ENCODE results near the gene TSHZ1.

Gene TSHZ1

DNA sequence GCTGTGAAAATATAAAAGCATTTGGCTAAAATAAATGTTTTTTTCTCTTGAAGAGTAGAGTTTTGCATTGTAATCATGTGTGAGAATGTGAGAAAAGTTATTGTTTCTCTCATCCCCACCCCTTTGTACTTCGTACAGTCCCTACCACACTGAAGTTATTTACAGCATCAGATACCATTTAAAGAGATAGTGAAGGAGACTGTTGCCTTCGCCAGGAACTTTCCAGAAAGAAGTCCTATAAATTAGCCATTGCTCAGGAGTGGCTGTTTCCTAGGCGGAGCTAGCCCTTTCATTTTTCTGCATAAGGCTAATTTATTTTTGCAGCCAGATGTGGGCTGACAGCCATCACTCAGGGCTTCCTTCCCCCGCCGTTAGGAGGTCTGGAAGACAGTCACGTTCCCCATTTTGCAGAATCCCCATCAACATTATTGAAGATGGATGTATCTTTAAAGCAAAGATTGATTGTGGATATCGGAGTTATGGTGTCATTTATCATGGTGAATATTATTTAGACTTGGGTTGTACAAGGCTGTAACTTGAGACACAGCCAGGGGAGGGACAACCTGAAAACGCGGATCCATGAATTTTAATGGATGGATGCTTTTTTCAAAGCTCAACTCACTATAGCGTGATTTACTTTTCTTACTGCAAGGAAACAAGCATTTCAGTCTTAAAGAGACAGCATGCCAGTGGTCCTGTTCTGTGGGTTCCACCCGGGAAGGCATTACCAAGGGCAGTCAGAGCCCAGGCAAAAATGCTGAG, 17.1 kb downstream of the TSHZ1 start:
- Histone ChIP-seq H3K4me3 (no peak overlapping the region), H3K27me3 (no peaks in the 10 kb centered on the region), H4K20me1 (peaks cover 70% of the 10 kb centered on the region), H3K36me3 (peaks cover 39% of the 10 kb centered on the region), H3K9me3 (peaks cover 3% of the 10 kb centered on the region; the same call in 1 of the 2 replicates), H3K27ac (no peak overlapping the region), H3K4me1 (peaks cover 41% of the 10 kb centered on the region), H3K4me2 (peak overlapping the region; percentile 71), H3K9ac (no peak overlapping the region)
- TF ChIP-seq Cebpa-rat (IDR thresholded peaks at IDR 0.05), result no peak

DNA sequence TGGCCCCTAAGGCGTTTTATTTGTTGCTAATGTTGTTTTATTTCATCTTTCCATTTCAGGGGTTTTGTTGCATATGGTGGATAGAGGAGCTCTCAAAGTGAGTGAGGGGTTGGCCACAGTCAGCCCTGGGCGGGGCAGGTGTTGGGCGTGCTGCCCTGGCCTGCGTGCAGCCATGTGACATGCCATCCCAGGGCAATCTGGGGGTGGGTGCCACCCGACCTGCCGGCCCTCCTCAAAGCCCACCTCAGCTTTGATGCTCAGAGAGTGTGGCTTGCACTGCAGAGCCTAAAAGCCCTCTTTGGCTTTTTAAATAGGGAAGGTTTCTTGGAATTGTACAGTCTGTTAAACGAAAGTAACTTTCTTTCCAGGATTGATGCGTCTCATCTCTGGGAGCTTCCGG, 18.4 kb downstream of the TSHZ1 start:
- Histone ChIP-seq H3K36me3 (peaks cover 39% of the 10 kb centered on the region), H4K20me1 (peaks cover 70% of the 10 kb centered on the region), H3K4me1 (peaks cover 33% of the 10 kb centered on the region), H3K9me3 (peaks cover 3% of the 10 kb centered on the region; the same call in 1 of the 2 replicates), H3K4me2 (no peak overlapping the region), H3K9ac (no peak overlapping the region), H3K27me3 (no peaks in the 10 kb centered on the region), H3K4me3 (no peak overlapping the region), H3K27ac (no peak overlapping the region)
- TF ChIP-seq Cebpa-rat (IDR thresholded peaks at IDR 0.05), result no peak

DNA sequence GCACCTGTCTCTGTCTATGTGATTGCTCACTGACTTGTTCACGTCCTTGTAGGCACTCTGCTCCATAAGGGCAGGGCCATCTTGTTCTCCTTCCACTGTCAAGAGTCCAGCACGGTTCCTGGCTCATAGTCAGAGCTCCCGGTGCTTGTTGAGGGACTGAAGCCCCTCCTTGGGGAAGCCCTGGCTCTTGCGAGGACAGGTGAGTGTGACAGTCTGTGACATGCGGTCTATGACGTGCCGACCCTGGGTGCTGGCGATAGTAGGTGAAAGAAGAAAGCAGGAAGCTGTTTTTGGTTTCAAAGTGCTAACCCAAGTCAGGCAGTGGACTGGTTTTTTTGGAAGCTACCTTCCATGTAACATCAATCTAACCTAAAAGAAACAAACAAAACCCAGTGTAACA, 18.8 kb downstream of the TSHZ1 start:
- peaks cover 75% of the 10 kb centered on the region for H4K20me1 ChIP-seq

DNA sequence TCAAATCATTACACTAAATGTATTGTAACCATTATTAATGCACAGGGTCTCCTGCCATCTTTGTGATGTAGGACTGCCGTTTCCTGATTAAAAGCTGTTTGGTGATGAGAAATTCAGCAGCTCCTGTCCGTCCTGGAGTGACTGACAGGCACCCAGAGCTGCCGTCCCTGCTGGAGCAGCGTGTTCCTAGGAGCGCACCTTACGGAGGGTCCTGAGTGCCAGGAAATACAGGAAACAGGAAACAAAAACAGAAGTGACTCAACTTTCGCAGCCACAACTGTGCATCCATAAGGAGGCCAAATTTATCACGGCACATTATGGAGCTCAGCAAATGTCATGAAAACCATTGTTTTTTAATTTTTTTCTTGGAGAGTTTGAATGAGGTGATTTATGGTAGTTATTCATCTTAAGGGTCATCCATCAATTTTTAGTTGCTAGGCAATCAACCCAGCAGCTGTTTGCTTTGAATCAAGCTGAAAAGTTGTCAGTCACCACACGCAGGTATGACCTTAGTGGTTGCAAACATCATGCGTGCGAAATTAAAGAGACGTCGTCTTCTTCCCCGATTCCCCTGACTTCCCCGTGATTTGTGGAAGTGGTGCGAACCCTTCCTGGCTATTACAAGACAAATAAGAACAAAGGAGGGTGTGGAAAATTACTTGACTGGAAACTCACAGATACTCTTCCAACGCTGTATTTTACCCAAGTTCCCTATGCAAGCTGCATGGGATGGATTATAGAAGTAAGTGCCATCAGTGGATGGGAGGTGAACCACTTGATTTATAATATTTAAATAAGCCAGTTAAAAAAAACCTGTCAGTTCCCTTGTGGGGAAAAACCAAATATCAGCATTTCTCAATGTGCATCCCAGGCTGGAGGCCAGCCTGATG, 19.8 kb downstream of the TSHZ1 start:
- peaks cover 39% of the 10 kb centered on the region for H3K36me3 ChIP-seq
- H3K9ac ChIP-seq, result no peak overlapping the region
- TF ChIP-seq Cebpa-rat (IDR thresholded peaks at IDR 0.05), result no peak
- H3K9me3 ChIP-seq, result peaks cover 3% of the 10 kb centered on the region; the same call in 1 of the 2 replicates
- H3K4me3 ChIP-seq, result no peak overlapping the region
- peaks cover 72% of the 10 kb centered on the region for H4K20me1 ChIP-seq
- no peak overlapping the region for H3K27ac ChIP-seq
- H3K27me3 ChIP-seq, result no peaks in the 10 kb centered on the region
- peaks cover 24% of the 10 kb centered on the region for H3K4me1 ChIP-seq
- no peak overlapping the region for H3K4me2 ChIP-seq

More for the DNA sequence above, 18.8 kb downstream of the TSHZ1 start:
- H3K27ac ChIP-seq, result no peak overlapping the region
- H3K36me3 ChIP-seq, result peaks cover 39% of the 10 kb centered on the region
- H3K4me1 ChIP-seq, result peaks cover 28% of the 10 kb centered on the region
- H3K9ac ChIP-seq, result no peak overlapping the region
- peaks cover 3% of the 10 kb centered on the region; the same call in 1 of the 2 replicates for H3K9me3 ChIP-seq
- no peak for TF ChIP-seq Cebpa-rat (IDR thresholded peaks at IDR 0.05)
- no peaks in the 10 kb centered on the region for H3K27me3 ChIP-seq
- H3K4me3 ChIP-seq, result no peak overlapping the region
- H3K4me2 ChIP-seq, result no peak overlapping the region

DNA sequence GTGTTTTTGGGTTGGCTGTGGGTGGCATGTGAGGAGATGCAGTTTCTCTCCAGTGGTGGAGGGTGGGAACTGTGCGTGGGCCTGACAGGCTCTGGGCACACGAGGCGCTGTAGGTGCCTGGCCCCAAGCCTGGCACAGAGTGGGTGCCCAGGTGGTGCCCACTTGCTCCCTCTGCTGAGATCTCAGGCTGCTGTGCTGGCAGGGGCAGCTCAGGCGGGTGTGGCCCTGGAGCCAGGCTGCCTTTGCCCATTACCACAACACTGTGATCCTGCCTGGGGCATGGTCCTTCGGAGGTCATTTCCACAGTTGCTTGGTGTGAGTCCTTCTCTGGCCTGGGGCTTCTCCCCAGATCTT, 20.4 kb downstream of the TSHZ1 start:
- Histone ChIP-seq H3K4me1 (peaks cover 22% of the 10 kb centered on the region), H4K20me1 (peaks cover 71% of the 10 kb centered on the region), H3K4me2 (no peak overlapping the region), H3K4me3 (no peak overlapping the region), H3K27ac (no peak overlapping the region), H3K36me3 (peaks cover 44% of the 10 kb centered on the region), H3K9ac (no peak overlapping the region), H3K9me3 (peaks cover 3% of the 10 kb centered on the region; the same call in 1 of the 2 replicates), H3K27me3 (no peaks in the 10 kb centered on the region)
- TF ChIP-seq Cebpa-rat (IDR thresholded peaks at IDR 0.05), result no peak

DNA sequence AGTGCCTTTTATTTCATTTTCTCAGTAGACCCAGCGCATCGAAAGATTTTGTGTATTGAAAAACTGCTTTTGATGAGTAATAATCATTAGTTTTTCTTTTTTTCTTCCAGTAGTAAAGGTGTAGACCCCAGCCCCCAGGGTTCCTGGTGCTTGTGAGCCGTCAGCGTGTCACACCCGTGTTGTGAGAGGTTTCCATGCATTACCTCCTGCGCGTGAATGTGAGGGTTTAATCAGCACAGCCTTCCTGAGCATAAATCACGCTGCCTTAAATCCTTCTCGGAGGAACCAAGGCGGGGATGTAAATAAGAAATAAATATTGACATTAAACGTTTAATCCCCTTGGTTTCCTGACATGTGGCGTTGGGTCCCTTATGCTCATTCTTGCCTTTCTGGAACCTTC, 24.3 kb downstream of the TSHZ1 start:
- no peak for TF ChIP-seq Cebpa-rat (IDR thresholded peaks at IDR 0.05)
- H3K9me3 ChIP-seq, result no peaks in the 10 kb centered on the region; the same call in 1 of the 2 replicates

DNA sequence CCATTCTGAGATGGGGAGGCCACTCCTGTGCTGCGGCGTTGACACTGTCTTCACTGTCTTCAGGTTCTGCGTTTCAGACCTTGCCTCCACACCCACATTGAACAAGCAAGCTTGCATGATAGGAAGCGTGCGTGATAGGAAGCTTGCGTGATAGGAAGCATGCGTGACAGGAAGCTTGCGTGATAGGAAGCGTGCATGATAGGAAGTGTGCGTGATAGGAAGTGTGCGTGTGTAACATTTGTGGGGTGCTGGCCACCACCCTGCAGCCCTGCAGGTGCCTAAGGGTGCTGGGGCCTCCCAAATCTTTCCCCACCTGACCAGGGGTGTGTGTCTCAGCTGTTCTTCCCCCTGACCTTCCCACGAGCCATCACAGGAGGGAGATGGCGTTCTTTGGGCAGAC, 25.3 kb downstream of the TSHZ1 start:
- Histone ChIP-seq H4K20me1 (peaks cover 34% of the 10 kb centered on the region; the same call in 1 of the 2 replicates), H3K9me3 (peaks cover 9% of the 10 kb centered on the region), H3K27ac (no peak overlapping the region), H3K4me1 (no peaks in the 10 kb centered on the region), H3K4me2 (no peak overlapping the region), H3K9ac (no peak overlapping the region), H3K4me3 (no peak overlapping the region), H3K36me3 (peaks cover 37% of the 10 kb centered on the region), H3K27me3 (no peaks in the 10 kb centered on the region)
- no peak for TF ChIP-seq Cebpa-rat (IDR thresholded peaks at IDR 0.05)

More for the DNA sequence above, 24.3 kb downstream of the TSHZ1 start:
- Histone ChIP-seq H3K4me3 (no peak overlapping the region), H3K36me3 (peaks cover 39% of the 10 kb centered on the region), H3K4me1 (no peaks in the 10 kb centered on the region), H3K27me3 (no peaks in the 10 kb centered on the region), H3K27ac (no peak overlapping the region), H3K4me2 (no peak overlapping the region), H3K9ac (no peak overlapping the region), H4K20me1 (peaks cover 39% of the 10 kb centered on the region; the same call in 1 of the 2 replicates)

DNA sequence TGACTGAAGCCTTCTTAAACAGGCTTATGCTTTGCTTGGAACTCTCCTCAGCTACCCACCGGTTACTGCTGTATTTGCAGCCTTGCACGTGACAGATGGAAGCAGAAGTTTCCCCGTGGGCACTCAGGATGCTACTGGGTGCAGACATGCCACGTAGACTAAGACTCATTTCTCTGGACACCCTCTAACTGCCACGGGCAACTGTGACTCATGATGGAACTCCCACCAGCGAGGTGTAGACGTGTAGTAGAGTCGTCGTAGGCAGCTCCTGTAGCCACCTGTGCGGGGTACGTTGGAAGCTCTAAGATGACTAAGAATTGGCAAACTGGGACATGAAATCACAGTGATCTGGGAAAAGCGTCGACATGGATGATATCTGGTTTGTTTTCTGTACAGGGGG, 27.5 kb downstream of the TSHZ1 start:
- peaks cover 27% of the 10 kb centered on the region; the same call in 1 of the 2 replicates for H4K20me1 ChIP-seq
- H3K27me3 ChIP-seq, result no peaks in the 10 kb centered on the region
- no peaks in the 10 kb centered on the region for H3K4me1 ChIP-seq
- no peak overlapping the region for H3K27ac ChIP-seq
- no peak overlapping the region for H3K4me3 ChIP-seq
- H3K9ac ChIP-seq, result no peak overlapping the region
- no peak for TF ChIP-seq Cebpa-rat (IDR thresholded peaks at IDR 0.05)
- H3K9me3 ChIP-seq, result peaks cover 14% of the 10 kb centered on the region
- H3K4me2 ChIP-seq, result no peak overlapping the region
- peaks cover 39% of the 10 kb centered on the region; the same call in 1 of the 2 replicates for H3K36me3 ChIP-seq

DNA sequence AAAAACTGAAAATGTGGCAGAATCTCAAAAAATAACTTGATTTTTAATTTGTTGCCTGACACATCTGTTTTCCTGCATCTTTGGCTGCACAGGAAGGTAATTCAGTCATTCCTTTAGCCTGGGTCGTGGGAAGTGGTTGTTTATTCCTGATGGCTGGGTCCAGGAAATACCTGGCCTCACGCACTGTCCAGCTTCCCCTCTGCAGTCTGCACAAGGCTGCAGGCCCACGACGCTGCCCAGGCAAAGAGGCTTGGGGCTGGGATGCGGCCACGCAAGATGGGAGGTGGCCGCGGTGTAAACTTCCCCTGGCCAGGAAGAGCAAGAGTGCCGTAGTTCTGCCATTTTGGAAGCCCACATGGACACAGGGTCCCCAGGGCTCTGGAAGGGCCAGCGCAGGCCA, 28.2 kb downstream of the TSHZ1 start:
- peaks cover 14% of the 10 kb centered on the region for H3K9me3 ChIP-seq
- H3K36me3 ChIP-seq, result peaks cover 39% of the 10 kb centered on the region; the same call in 1 of the 2 replicates
- TF ChIP-seq Cebpa-rat (IDR thresholded peaks at IDR 0.05), result no peak
- no peak overlapping the region for H3K4me3 ChIP-seq
- H4K20me1 ChIP-seq, result peaks cover 23% of the 10 kb centered on the region; the same call in 1 of the 2 replicates
- no peak overlapping the region for H3K4me2 ChIP-seq
- no peak overlapping the region for H3K9ac ChIP-seq
- no peaks in the 10 kb centered on the region for H3K4me1 ChIP-seq
- no peak overlapping the region for H3K27ac ChIP-seq
- no peaks in the 10 kb centered on the region for H3K27me3 ChIP-seq
